Measurements from ENCODE around the gene CPNE4. TPM values are rescaled to one million over a fixed set of nuclear protein-coding genes. Genes with fewer than 3 reads are reported as not detected.

Gene CPNE4
- total and polyA plus RNA-seq, 10 donors = 0.03 to 3.1 (median 0.91) TPM; not detected in 2

GRCh38 chr3:131733086-131733841, 301.6 kb downstream of the CPNE4 start:
- H3K36me3 ChIP-seq = no peaks in the 10 kb centered on the region
- DNase-seq = no peak
- H3K4me1 ChIP-seq = no peaks in the 10 kb centered on the region
- WGBS, 5 donors = 62 to 73% (median 69%) methylated on average over 5 of the region's 5 CpGs
- intact Hi-C loops (cut with DNase I; ENCODE audit: low total_unique reads) = no loop called here
- H3K4me3 ChIP-seq = no peak overlapping the region
- H3K27ac ChIP-seq = no peak overlapping the region
- no peaks in the 10 kb centered on the region for H3K27me3 ChIP-seq (replicated peaks in 1 of 7)
- TF ChIP-seq POLR2AphosphoS5 (IDR thresholded peaks at IDR 0.05) = no peak
- TF ChIP-seq CTCF (IDR thresholded peaks at IDR 0.05 in 8 of 11, conservative IDR thresholded peaks at IDR 0.05 in 3 of 11) = no peak
- TF ChIP-seq POLR2A (IDR thresholded peaks at IDR 0.05) = no peak
- H3K9me3 ChIP-seq = no peaks in the 10 kb centered on the region

- DNase-seq = no peak
- no peaks in the 10 kb centered on the region for H3K9me3 ChIP-seq
- no peaks in the 10 kb centered on the region for H3K27me3 ChIP-seq (replicated peaks in 1 of 7)
- no peak for TF ChIP-seq CTCF (IDR thresholded peaks at IDR 0.05 in 8 of 11, conservative IDR thresholded peaks at IDR 0.05 in 3 of 11)
- TF ChIP-seq POLR2A (IDR thresholded peaks at IDR 0.05) = no peak
- no peak for TF ChIP-seq POLR2AphosphoS5 (IDR thresholded peaks at IDR 0.05)
- H3K4me1 ChIP-seq = no peaks in the 10 kb centered on the region
- H3K4me3 ChIP-seq = no peak overlapping the region
- WGBS, 5 donors = 68 to 85% (median 79%) methylated on average over 2 of the region's 2 CpGs
- no peaks in the 10 kb centered on the region for H3K36me3 ChIP-seq
- intact Hi-C loops (cut with DNase I; ENCODE audit: low total_unique reads) = no loop called here
- no peak overlapping the region for H3K27ac ChIP-seq
Observed at GRCh38 chr3:131731709-131732108, 303.1 kb downstream of the CPNE4 start.

DNA sequence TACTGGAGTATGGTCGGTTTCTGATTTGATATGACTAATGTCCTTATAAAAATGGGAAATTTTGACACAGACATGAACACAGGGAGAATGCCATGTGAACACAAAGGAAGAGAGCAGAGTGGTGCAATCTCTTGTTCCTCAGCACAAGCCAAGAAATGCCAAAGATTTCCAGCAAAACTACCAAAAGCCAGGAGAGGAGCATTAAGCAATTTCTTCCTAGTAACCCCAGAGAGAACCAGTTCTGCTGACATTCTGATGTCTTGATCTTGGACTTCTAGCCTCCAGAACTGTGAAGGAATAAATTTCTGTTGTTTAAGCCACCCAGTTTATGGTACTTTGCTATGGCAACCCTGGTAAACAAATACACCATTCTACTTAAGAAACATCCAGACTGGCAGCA, 304.2 kb downstream of the CPNE4 start:
- Histone ChIP-seq H3K27me3 (replicated peaks in 1 of 7) (no peaks in the 10 kb centered on the region), H3K9me3 (no peaks in the 10 kb centered on the region), H3K27ac (no peak overlapping the region), H3K4me3 (no peak overlapping the region), H3K4me1 (no peaks in the 10 kb centered on the region), H3K36me3 (no peaks in the 10 kb centered on the region)
- no peak for DNase-seq
- 59 to 84% (median 77%) methylated on average over 1 of the region's 1 CpG for WGBS, 5 donors
- TF ChIP-seq CTCF (IDR thresholded peaks at IDR 0.05 in 8 of 11, conservative IDR thresholded peaks at IDR 0.05 in 3 of 11) (no peak), POLR2A (IDR thresholded peaks at IDR 0.05) (no peak), POLR2AphosphoS5 (IDR thresholded peaks at IDR 0.05) (no peak)
- intact Hi-C loops (cut with DNase I; ENCODE audit: low total_unique reads) = no loop called here

DNA sequence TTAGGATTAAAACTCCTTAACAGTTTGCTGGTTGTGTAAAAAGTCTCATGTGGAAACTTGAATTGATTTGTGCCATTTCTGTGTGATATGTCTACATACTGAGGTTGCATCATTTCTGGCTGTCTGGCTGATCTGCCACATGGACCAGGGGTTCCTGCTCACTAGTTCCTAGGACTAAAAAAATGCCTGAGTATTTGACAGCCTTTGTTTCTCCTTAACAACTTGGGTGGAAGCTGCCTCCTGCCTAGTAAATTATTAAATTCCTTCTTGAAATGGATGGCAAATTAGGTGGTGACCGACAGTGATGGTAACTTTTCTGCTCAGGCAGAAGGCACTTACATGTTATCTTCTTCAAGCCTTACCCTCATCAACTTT, 305.2 kb downstream of the CPNE4 start:
- H3K36me3 ChIP-seq = no peaks in the 10 kb centered on the region
- H3K4me1 ChIP-seq = no peaks in the 10 kb centered on the region
- no peak overlapping the region for H3K27ac ChIP-seq
- no peak for DNase-seq
- H3K27me3 ChIP-seq (replicated peaks in 1 of 7) = no peaks in the 10 kb centered on the region
- 90 to 97% (median 96%) methylated on average over 1 of the region's 1 CpG for WGBS, 5 donors
- TF ChIP-seq POLR2A (IDR thresholded peaks at IDR 0.05) = no peak
- TF ChIP-seq POLR2AphosphoS5 (IDR thresholded peaks at IDR 0.05) = no peak
- no peak for TF ChIP-seq CTCF (IDR thresholded peaks at IDR 0.05 in 8 of 11, conservative IDR thresholded peaks at IDR 0.05 in 3 of 11)
- no peak overlapping the region for H3K4me3 ChIP-seq
- intact Hi-C loops (cut with DNase I; ENCODE audit: low total_unique reads) = no loop called here
- no peaks in the 10 kb centered on the region for H3K9me3 ChIP-seq
